ENCODE data around the gene TSR1. TPM values are rescaled to one million over a fixed set of nuclear protein-coding genes. Genes with fewer than 3 reads are reported as not detected.
A peak's percentile ranks its signal among the peaks of the same experiment; 100 is the strongest.

Gene TSR1
- polyA plus RNA-seq (ENCODE audit: insufficient read length in 12 of 12) = 10 to 100 TPM in 11 of 12 donors, not detected in 1; 26.7 to 41.9 (median 38.8) TPM
- long read RNA-seq, donor 1, full-length matches to known transcripts = 4 of 19 reads
- long read RNA-seq, donor 1, partial matches to known transcripts = 15 of 19 reads
- long read RNA-seq, donor 1, other reads (novel, unspliced or antisense) = 0 of 19 reads
- long read RNA-seq, donor 2, full-length matches to known transcripts = 7 of 7 reads
- long read RNA-seq, donor 2, partial matches to known transcripts = 0 of 7 reads
- long read RNA-seq, donor 2, other reads (novel, unspliced or antisense) = 0 of 7 reads
- long read RNA-seq, donor 3, full-length matches to known transcripts = 3 of 3 reads
- long read RNA-seq, donor 3, partial matches to known transcripts = 0 of 3 reads
- long read RNA-seq, donor 3, other reads (novel, unspliced or antisense) = 0 of 3 reads
- long read RNA-seq, donor 4, full-length matches to known transcripts = 1 of 1 reads
- long read RNA-seq, donor 4, partial matches to known transcripts = 0 of 1 reads
- long read RNA-seq, donor 4, other reads (novel, unspliced or antisense) = 0 of 1 reads
- long read RNA-seq, donor 5, full-length matches to known transcripts = 15 of 22 reads
- long read RNA-seq, donor 5, partial matches to known transcripts = 7 of 22 reads
- long read RNA-seq, donor 5, other reads (novel, unspliced or antisense) = 0 of 22 reads
- long read RNA-seq, donor 6, full-length matches to known transcripts = 5 of 5 reads
- long read RNA-seq, donor 6, partial matches to known transcripts = 0 of 5 reads
- long read RNA-seq, donor 6, other reads (novel, unspliced or antisense) = 0 of 5 reads
- long read RNA-seq, donor 7, full-length matches to known transcripts = 2 of 22 reads
- long read RNA-seq, donor 7, partial matches to known transcripts = 20 of 22 reads
- long read RNA-seq, donor 7, other reads (novel, unspliced or antisense) = 0 of 22 reads
- long read RNA-seq, donor 8, full-length matches to known transcripts = 8 of 8 reads
- long read RNA-seq, donor 8, partial matches to known transcripts = 0 of 8 reads
- long read RNA-seq, donor 8, other reads (novel, unspliced or antisense) = 0 of 8 reads
- long read RNA-seq, donor 9, full-length matches to known transcripts = 2 of 7 reads
- long read RNA-seq, donor 9, partial matches to known transcripts = 5 of 7 reads
- long read RNA-seq, donor 9, other reads (novel, unspliced or antisense) = 0 of 7 reads
- long read RNA-seq, donor 10, full-length matches to known transcripts = 9 of 9 reads
- long read RNA-seq, donor 10, partial matches to known transcripts = 0 of 9 reads
- long read RNA-seq, donor 10, other reads (novel, unspliced or antisense) = 0 of 9 reads
- long read RNA-seq, donor 11, full-length matches to known transcripts = 2 of 2 reads
- long read RNA-seq, donor 11, partial matches to known transcripts = 0 of 2 reads
- long read RNA-seq, donor 11, other reads (novel, unspliced or antisense) = 0 of 2 reads

DNA sequence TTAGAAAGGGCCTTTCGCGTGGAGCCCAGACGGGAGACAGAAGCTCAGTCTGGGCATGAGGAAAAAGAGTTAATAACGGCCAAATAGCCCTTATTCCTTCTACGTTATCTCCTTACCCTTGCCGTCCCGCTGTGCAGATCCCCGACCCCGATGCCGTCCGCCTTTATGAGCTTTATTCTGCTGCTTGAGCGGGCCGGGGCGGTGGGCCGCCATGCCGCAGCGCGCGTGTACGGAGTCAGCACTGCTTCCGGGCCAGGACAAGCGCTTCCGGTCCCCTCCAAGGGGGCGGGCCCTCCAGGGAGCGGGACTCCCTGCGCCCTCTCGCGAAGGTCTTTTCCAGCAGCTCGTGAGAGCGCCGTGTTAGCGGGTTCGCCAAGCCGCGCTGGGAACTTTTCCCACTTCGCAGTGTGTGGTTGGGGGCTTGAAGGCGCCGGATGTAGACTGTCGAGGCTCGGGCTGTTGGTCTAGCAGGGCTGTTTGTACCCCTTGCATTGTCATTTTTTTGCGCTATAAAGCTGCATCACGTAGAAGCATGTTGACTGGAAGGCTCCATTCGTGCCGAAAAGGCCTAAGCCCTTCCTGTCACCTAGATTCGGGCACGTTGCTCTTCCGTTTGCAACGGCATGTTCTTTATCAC lies at the start of gene TSR1:
TSR1 (minus strand) TSS at position 243 of the 637 bp plus-strand sequence; CDS start at position 213, 30 bp downstream.
- peak; percentile 93 for DNase-seq

GRCh38 chr17:2385240-2386210 lies 49.3 kb upstream of the TSR1 start:
- no peak for DNase-seq

GRCh38 chr17:2384439-2385127 lies 48.3 kb upstream of the TSR1 start:
- no peak for DNase-seq

GRCh38 chr17:2383628-2384167 lies 47.4 kb upstream of the TSR1 start:
- DNase-seq = no peak

- DNase-seq = no peak
Measured at GRCh38 chr17:2380950-2381649, 44.8 kb upstream of the TSR1 start.

- DNase-seq = no peak
Measured at GRCh38 chr17:2380226-2380922, 44.1 kb upstream of the TSR1 start.

DNA sequence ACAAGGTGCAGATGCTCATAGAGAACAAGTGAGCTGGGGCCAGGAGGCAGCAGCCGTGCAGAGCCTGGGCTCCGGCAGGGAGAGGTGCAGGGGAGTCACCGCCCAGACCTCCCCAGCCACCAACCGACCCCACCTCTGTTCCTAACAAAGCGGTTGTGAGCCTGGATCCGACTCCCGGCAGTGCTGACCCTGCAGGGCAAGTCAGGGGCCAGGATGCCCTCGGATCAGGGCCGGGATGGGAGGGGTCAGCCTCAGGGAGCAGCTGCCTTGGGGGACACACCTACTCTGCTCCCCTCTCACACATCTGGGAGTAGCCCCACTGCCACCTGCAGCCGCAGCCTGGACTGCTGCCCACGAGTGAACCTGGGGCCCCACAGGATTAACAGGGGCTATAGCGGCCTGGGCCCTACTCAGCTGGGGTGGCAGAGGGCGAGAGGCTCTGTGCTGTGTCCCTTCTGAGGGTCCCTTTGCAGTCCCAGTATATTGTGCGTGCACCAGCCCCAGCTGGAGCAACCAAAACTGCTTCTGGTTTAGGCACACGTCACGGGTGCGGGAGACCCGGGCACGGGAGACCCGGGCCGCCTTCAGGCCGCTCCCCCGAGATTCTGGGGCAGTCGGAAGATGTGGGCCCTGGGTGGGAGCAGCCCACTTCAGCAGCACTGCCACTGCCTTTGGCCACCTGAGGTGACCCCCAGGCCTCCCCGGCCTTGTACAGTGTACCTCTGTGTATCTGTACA lies 43.4 kb upstream of the TSR1 start:
- no peak for DNase-seq

- DNase-seq = no peak
Measured at GRCh38 chr17:2378905-2379304, 42.6 kb upstream of the TSR1 start.

GRCh38 chr17:2377659-2378058 lies 41.4 kb upstream of the TSR1 start:
- no peak for DNase-seq

DNA sequence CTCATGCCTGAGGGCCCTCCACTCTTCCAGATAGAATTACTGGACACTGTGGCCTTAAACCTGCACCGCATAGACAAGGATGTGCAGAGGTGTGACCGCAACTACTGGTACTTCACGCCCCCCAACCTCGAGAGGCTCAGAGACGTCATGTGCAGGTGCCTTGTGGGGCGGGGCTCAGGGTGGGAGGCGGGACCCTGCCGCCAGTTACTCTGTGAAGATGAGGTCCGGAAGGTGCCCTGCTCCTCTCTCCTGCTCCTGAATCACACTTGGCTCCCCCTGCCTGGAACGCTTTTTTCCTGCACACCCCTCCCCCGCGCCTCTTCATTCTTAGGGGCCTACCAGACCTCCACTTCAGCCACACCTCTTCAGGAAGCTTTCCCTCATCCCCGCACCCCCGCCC lies 39.9 kb upstream of the TSR1 start:
- no peak for DNase-seq

DNA sequence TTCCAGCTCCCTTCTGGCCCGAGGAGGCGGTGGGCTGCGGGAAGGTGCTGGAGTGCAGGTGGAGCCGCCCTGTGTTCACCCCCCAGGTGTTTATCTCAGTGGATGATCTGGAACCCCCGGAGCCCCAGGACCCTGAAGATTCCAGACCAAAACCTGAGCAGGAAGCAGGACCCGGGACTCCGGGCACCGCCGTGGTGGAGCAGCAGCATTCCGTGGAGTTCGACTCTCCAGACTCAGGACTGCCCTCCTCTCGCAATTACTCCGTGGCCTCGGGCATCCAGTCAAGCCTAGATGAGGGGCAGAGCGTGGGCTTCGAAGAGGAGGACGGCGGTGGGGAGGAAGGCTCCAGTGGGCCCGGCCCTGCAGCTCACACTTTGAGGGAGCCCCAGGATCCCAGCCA lies 39.1 kb upstream of the TSR1 start:
- DNase-seq = no peak

DNA sequence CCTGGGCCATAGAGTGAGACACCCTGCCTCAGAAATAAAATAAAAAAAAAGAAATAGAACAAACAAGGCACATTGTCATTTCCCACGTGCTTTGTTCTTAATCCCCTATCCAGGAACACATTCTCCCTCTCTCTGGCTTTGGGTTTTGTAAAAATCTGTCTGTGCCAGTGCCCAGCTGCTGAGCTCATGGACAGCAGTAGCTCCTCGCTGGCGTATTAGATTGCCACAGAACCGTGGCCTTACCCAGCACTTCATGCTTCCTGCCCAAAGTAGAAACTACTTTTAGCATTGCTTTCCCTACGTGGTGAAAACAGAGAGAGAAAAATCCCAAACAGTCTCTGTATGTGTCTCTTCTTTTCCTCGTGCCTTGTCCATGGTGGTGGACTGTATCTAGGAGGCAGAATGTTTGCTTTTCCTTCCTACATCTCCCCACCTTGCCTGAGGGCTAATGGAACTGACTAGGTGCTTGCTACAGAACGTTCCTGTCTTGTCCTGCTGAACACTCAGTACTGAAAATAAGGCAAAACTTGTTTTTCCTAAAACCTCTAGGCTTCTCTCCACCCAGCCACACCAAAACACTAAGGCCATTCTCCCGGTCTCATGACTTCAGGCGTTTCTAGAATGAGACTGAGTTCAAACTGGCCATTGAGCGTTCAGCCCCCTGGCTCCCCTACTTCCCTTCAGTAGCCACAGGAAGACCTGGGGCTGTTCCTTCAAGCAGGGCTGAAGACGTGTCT lies 38.5 kb upstream of the TSR1 start:
- DNase-seq = no peak

GRCh38 chr17:2373179-2373578 lies 36.9 kb upstream of the TSR1 start:
- DNase-seq = no peak

GRCh38 chr17:2372681-2373080 lies 36.4 kb upstream of the TSR1 start:
- no peak for DNase-seq

GRCh38 chr17:2372180-2372579 lies 35.9 kb upstream of the TSR1 start:
- no peak for DNase-seq

Measured in muscle of arm (tissue), 14 donors.